HG03558 (cell line): ENCODE data around the gene HMGXB4.

ENCODE experiments used
- ATAC-seq: cut with Tn5 transposase; IDR thresholded peaks from one replicate; pipeline ENCODE4 v1.9.1; 2021; ENCODE audit warnings: moderate number of reproducible peaks; ENCODE audit not compliant: unreplicated experiment; ENCODE audit errors: extremely low read depth

The HMGXB4 gene

DNA sequence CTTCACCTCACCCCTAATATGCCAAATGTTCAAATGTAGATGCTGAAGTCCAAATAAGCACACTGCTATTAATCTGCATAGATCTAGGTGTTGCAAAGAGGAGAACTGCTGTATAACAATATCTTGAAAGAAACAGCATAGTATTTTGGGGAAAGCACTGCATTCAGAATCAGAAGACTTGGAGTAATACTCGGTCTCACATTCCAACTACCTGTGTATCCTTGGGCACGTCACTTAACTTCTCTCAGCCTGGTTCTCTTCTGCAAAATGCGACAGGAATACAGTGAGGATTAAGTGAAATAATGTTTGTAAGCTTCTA lies 332 bp upstream of the HMGXB4 start:
- ATAC-seq, result no peak

GRCh38 chr22:35258191-35258988 lies 1.1 kb downstream of the HMGXB4 start:
- ATAC-seq, result no peak

DNA sequence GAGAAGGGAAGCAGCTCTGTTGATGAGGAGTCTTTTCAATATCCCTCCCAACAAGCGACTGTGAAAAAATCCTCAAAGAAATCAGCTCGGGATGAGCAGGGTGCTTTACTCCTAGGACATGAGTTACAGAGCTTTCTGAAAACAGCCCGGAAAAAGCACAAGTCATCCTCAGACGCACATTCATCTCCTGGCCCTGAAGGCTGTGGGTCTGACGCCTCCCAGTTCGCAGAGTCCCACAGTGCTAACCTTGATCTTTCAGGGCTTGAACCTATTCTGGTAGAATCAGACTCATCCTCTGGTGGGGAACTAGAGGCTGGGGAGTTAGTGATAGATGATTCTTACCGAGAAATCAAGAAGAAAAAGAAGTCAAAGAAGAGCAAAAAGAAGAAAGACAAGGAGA lies 7.7 kb downstream of the HMGXB4 start:
- no peak for ATAC-seq

- no peak for ATAC-seq
Observed at GRCh38 chr22:35266277-35266676, 9.0 kb downstream of the HMGXB4 start.

- ATAC-seq, result no peak
Observed at GRCh38 chr22:35269630-35270029, 12.3 kb downstream of the HMGXB4 start.

- ATAC-seq, result no peak
Observed at GRCh38 chr22:35274154-35274871, 17.0 kb downstream of the HMGXB4 start.

DNA sequence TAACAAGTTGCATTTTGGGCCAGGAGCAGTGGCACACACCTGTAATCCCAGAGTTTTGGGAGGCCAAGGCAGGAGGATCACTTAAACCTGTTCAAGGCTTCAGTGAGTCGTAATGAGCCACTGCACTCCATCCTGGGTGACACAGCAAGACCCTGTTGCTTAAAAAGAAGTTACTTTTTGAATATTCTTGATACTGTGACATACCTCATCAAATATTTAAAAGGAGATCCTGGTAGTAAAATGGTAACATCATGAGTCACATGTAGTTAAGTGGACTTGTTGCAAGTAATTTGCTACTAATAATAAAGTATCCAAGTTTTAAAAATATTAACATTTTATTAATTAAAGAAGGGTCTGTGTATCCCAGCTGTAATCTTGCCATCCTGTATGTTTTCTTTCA lies 18.3 kb downstream of the HMGXB4 start:
- no peak for ATAC-seq

DNA sequence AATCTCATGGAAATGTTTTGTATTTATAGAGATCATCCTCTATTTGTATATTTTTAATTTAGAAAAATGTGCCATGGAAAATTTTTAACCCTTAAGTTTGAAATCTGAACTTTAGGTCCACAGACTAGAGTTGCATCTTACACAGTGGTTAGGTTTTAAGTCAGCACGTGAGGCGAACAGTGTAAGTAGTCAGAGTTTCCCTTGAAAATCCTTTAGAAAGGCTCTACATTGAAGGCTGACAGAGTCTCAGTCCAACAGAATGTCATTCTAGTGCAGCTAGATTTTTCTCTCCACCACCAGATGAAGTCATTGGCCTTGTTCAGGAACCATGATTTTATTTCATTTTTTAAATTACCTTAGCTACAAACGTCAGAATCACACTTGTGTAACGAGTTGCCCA lies 18.7 kb downstream of the HMGXB4 start:
- no peak for ATAC-seq

DNA sequence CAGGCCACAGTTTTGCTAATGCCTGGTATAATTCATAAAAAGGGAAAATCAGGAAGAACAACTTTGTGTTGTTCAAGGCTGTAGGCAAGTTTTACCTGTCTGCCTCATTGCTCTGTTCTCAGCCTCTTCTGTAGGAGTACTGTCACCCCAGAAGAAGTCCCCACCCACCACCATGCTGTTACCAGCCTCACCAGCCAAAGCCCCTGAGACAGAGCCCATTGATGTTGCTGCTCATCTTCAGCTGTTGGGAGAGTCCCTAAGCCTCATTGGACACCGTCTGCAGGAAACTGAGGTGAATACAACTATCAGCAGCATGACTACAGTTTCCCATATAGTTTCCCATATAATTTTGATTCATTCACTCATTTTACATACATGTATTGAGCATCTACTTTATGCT lies 30.8 kb downstream of the HMGXB4 start:
- ATAC-seq, result no peak

- ATAC-seq, result no peak
Observed at GRCh38 chr22:35292786-35293185, 35.5 kb downstream of the HMGXB4 start.

GRCh38 chr22:35296051-35296450 lies 38.8 kb downstream of the HMGXB4 start:
- ATAC-seq, result no peak

DNA sequence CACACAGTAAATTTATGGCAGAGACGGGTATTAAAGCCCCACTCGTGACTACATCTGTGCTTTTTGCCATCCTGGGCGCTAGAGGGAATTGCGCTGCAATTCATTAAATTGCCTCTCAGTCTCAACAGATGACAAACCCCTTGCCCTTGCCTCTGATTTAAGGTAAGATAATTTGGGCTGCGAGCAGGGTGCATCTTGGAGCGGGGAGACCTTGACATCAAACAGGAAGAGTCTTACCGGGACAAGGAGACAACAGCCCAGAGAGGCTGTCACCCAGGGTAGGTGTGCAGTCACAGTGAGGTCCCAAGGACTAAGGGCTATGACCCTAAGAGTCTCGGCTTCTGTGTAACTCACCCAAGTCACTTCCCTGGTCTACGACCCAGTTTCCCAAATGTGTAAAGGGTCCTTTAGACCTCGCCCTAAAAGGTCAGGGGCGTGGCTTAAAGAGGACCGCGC lies 42.0 kb downstream of the HMGXB4 start:
- ATAC-seq, result no peak

- peak; percentile 91 for ATAC-seq
Observed at GRCh38 chr22:35299673-35300499, 42.6 kb downstream of the HMGXB4 start, which contains the start of gene TOM1. Gene TOM1 (plus strand): TSS chr22:35299894. CDS start chr22:35299929, 35 bp downstream.

DNA sequence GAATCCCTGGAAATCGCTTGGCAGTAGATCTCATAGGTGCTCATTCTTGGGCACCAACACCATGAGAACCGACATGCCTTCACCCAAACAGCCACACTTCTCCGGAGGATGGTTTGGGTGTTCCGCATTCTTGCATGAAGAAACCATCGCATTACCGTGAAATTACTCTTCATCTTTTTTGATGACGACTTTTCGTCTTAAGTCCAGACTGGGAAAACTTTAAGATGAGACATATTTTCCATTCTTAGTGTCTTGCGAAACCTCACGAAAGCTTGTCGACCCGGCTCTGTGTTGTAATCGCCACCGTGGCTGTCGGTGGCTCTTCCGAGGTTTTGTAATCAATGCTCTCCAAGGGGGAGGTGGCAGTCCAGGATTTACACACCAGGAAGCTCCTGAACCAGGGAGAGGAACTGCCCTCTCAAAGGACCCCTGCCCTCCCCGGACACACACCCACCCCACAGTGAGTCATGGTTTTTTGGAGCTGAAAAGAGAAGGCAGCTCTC lies 44.1 kb downstream of the HMGXB4 start:
- ATAC-seq, result no peak

DNA sequence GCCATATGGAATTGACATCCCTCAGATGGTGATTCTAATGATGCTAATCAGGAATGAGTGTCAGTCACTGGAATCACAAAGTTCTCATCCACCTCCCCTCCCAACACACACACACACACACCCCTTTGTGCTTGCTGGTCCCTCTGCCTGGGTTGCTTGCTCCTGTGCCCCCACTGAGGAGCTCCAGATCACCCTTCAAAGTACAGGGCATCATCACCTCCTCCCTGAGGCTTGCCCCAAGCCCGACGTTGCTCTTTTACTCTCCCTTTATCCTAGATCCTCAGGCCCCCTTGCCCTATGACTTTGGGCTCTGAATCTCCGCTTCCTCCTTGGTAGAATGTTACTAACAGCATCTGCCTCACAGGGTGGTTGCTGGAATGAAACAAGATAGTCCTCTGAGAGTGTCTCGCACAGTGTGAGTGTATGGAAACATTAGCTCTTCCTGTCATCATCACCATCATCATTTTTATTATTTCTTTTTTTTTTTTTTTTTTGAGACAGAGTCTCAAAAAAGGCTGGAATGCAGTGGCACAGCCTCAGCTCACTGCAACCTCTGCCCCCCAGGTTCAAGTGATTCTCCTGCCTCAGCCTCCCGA lies 45.8 kb downstream of the HMGXB4 start:
- ATAC-seq, result no peak

- no peak for ATAC-seq
Observed at GRCh38 chr22:35305525-35306070, 48.3 kb downstream of the HMGXB4 start.

GRCh38 chr22:35306350-35306967 lies 49.2 kb downstream of the HMGXB4 start:
- no peak for ATAC-seq

DNA sequence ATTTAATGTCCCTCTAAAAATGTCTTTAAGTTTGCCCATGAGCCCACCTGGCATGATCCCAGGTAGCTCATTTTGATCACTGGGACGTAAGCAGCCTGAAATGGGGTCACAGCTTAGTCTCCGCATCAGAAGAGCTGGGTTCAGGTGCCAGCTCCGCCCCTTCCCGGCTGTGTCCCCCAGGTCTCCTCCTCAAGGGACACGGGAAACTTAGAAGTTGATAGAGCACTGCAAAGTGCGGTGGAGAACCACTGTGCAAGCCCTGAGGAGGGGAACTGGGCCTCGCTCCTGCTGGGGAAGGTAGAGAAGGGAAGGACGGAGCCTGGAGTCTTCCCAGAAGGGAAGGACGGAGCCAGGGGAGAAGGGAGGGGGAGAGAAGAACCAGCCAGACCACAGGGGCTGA lies 50.1 kb downstream of the HMGXB4 start:
- ATAC-seq, result no peak

- ATAC-seq, result no peak
Observed at GRCh38 chr22:35307892-35308291, 50.6 kb downstream of the HMGXB4 start.
